K562 treated with DMSO at 1 percent for 24 hours (cell line): ENCODE measurements around the gene QPRT. TPM values are rescaled to one million over a fixed set of nuclear protein-coding genes. Genes with fewer than 3 reads are reported as not detected.

Source experiments
- total RNA-seq: library from RNA; unstranded; fragments of 300-600 nt; gene quantifications from 2 replicates; pipeline ENCODE4 v1.2.3, GENCODE V29; 2022; ENCODE audit warnings: low read depth; ENCODE audit not compliant: insufficient read depth

QPRT gene
- total RNA-seq, result 233 and 247 TPM in 2 replicates

DNA sequence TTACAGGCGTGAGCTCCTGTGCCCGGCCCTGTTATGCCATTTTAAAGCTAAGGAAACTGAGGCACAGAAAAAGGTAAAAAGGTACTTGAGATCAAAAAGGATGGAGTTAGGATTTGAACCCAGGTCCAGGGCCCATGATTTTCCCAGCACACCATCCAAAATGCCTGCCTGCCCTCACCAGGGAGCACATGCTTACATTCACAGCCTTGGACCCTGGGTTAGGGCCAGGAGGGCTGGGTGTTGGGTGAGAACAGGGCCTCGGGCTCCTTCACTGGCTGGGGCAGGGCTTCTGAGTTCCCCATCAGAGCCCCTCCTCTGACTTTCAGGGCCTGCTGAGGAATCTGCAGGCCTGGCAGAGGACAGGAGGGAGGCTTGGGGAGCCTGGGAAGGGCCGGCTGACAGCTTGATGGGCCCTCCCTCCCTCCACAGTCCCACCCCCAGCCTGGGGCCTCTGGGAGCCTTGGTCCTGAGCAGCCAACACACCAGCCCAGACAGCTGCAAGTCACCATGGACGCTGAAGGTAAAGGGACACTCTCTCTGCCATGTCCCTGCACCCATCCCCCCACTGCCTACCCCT lies at the start of gene QPRT:
Gene QPRT (plus strand): TSS at position 490 of the 577 bp plus-strand sequence. CDS start 18 bp downstream, at position 508.

GRCh38 chr16:29663016-29663806 lies 15.8 kb upstream of the QPRT start, which contains the start of gene SPN:
TSS of gene SPN (plus strand) at chr16:29663247. CDS start at chr16:29663729, 482 bp downstream.

GRCh38 chr16:29745853-29746345 lies 66.9 kb downstream of the QPRT start, which contains the start of gene C16orf54:
TSS of gene C16orf54 (minus strand) at chr16:29745990. CDS start at chr16:29744951, 1,039 bp downstream.

Other genes with a start within 250 kb of the QPRT start
- 16.2 and 19.8 TPM in 2 replicates for gene BOLA2, start 224.8 kb upstream of the QPRT start, total RNA-seq
- 55.2 and 74.4 TPM in 2 replicates for gene SLX1B, start 224.6 kb upstream of the QPRT start, total RNA-seq
- 19.5 and 26.9 TPM in 2 replicates for gene SULT1A4, start 219.3 kb upstream of the QPRT start, total RNA-seq
- 16.3 and 19.7 TPM in 2 replicates for gene NPIPB12, start 172.8 kb upstream of the QPRT start, total RNA-seq
- gene SPN, start 15.9 kb upstream of the QPRT start, total RNA-seq, result 74.7 and 82.2 TPM in 2 replicates
- gene C16orf54, start 66.8 kb downstream of the QPRT start, total RNA-seq, result not detected in 2 replicates
- gene ZG16, start 99.1 kb downstream of the QPRT start, total RNA-seq, result not detected in 2 replicates
- 134 and 137 TPM in 2 replicates for gene KIF22, start 111.6 kb downstream of the QPRT start, total RNA-seq
- gene MAZ, start 127.3 kb downstream of the QPRT start, total RNA-seq, result 301 and 349 TPM in 2 replicates
- 2.0 and 2.6 TPM in 2 replicates for gene PRRT2, start 133.0 kb downstream of the QPRT start, total RNA-seq
- gene PAGR1, start 137.0 kb downstream of the QPRT start, total RNA-seq, result 57.5 and 58.4 TPM in 2 replicates
- 6.9 and 7.4 TPM in 2 replicates for gene MVP, start 141.3 kb downstream of the QPRT start, total RNA-seq
- gene CDIPT, start 184.0 kb downstream of the QPRT start, total RNA-seq, result 122 and 127 TPM in 2 replicates
- gene SEZ6L2, start 220.4 kb downstream of the QPRT start, total RNA-seq, result 5.3 and 5.8 TPM in 2 replicates
- not detected in 2 replicates for gene ASPHD1, start 221.3 kb downstream of the QPRT start, total RNA-seq
- 54.5 and 59.9 TPM in 2 replicates for gene KCTD13, start 247.0 kb downstream of the QPRT start, total RNA-seq